ENCODE data around the gene HTR4.

Gene HTR4

GRCh38 chr5:148684528-148684927 lies 30.2 kb upstream of the HTR4 start:
- Histone ChIP-seq H4K91ac (ENCODE audit: low read depth, low read length) (no peak overlapping the region), H3K27ac (ENCODE audit: low read depth, low read length) (no peak overlapping the region), H3K4ac (ENCODE audit: low read depth, low read length) (no peak overlapping the region), H2BK12ac (ENCODE audit: low read length) (no peak overlapping the region), H2BK5ac (ENCODE audit: low read depth, low read length, poor library complexity) (no peak overlapping the region), H3K27me3 (ENCODE audit: insufficient read depth, low read length) (no peaks in the 10 kb centered on the region), H2AFZ (ENCODE audit: insufficient read depth, low read length, poor library complexity) (no peak overlapping the region), H3K23ac (ENCODE audit: low read length) (no peak overlapping the region), H2BK120ac (ENCODE audit: insufficient read depth, low read length, poor library complexity) (no peak overlapping the region), H3K4me3 (ENCODE audit: low read depth, low read length) (no peak overlapping the region), H4K8ac (ENCODE audit: low read depth, low read length) (no peak overlapping the region), H3K4me1 (ENCODE audit: control insufficient read depth in 1 of 2, insufficient read depth in 2 of 2, low read length in 2 of 2) (no peaks in the 10 kb centered on the region), H3K4me2 (ENCODE audit: low read length) (no peak overlapping the region), H2AK5ac (ENCODE audit: low read length) (no peak overlapping the region), H4K12ac (ENCODE audit: low read depth, low read length) (no peak overlapping the region), H3K79me2 (ENCODE audit: control insufficient read depth, insufficient read depth, low read length, poor library complexity) (no peaks in the 10 kb centered on the region), H3K9ac (ENCODE audit: low read length) (no peak overlapping the region), H3K14ac (ENCODE audit: low read length) (no peak overlapping the region), H3K36me3 (ENCODE audit: control insufficient read depth in 1 of 2, insufficient read depth in 2 of 2, low read length in 2 of 2) (no peaks in the 10 kb centered on the region), H3K79me1 (ENCODE audit: low read length) (no peaks in the 10 kb centered on the region), H3K9me3 (ENCODE audit: insufficient read depth, low read depth, low read length) (no peaks in the 10 kb centered on the region), H3K18ac (ENCODE audit: low read length) (no peak overlapping the region)
- no peak for DNase-seq
- no CpG with 5 or more reads among the region's 2 CpGs for WGBS (ENCODE audit: extremely low coverage, insufficient coverage, insufficient read length)

GRCh38 chr5:148683651-148684050 lies 29.3 kb upstream of the HTR4 start:
- WGBS (ENCODE audit: extremely low coverage, insufficient coverage, insufficient read length), result no CpG with 5 or more reads among the region's 2 CpGs
- Histone ChIP-seq H2BK12ac (ENCODE audit: low read length) (no peak overlapping the region), H3K4me1 (ENCODE audit: control insufficient read depth in 1 of 2, insufficient read depth in 2 of 2, low read length in 2 of 2) (no peaks in the 10 kb centered on the region), H3K4ac (ENCODE audit: low read depth, low read length) (no peak overlapping the region), H3K4me2 (ENCODE audit: low read length) (no peak overlapping the region), H4K91ac (ENCODE audit: low read depth, low read length) (no peak overlapping the region), H2BK5ac (ENCODE audit: low read depth, low read length, poor library complexity) (no peak overlapping the region), H3K18ac (ENCODE audit: low read length) (no peak overlapping the region), H3K14ac (ENCODE audit: low read length) (no peak overlapping the region), H2AFZ (ENCODE audit: insufficient read depth, low read length, poor library complexity) (no peak overlapping the region), H4K12ac (ENCODE audit: low read depth, low read length) (no peak overlapping the region), H3K9ac (ENCODE audit: low read length) (no peak overlapping the region), H3K4me3 (ENCODE audit: low read depth, low read length) (no peak overlapping the region), H3K79me1 (ENCODE audit: low read length) (no peaks in the 10 kb centered on the region), H3K27ac (ENCODE audit: low read depth, low read length) (no peak overlapping the region), H3K9me3 (ENCODE audit: insufficient read depth, low read depth, low read length) (no peaks in the 10 kb centered on the region), H2AK5ac (ENCODE audit: low read length) (no peak overlapping the region), H3K23ac (ENCODE audit: low read length) (no peak overlapping the region), H3K79me2 (ENCODE audit: control insufficient read depth, insufficient read depth, low read length, poor library complexity) (no peaks in the 10 kb centered on the region), H3K36me3 (ENCODE audit: control insufficient read depth in 1 of 2, insufficient read depth in 2 of 2, low read length in 2 of 2) (no peaks in the 10 kb centered on the region), H4K8ac (ENCODE audit: low read depth, low read length) (no peak overlapping the region), H2BK120ac (ENCODE audit: insufficient read depth, low read length, poor library complexity) (no peak overlapping the region), H3K27me3 (ENCODE audit: insufficient read depth, low read length) (no peaks in the 10 kb centered on the region)
- no peak for DNase-seq

- Histone ChIP-seq H4K91ac (ENCODE audit: low read depth, low read length) (no peak overlapping the region), H3K27me3 (ENCODE audit: insufficient read depth, low read length) (no peaks in the 10 kb centered on the region), H3K14ac (ENCODE audit: low read length) (no peak overlapping the region), H2BK12ac (ENCODE audit: low read length) (no peak overlapping the region), H3K36me3 (ENCODE audit: control insufficient read depth in 1 of 2, insufficient read depth in 2 of 2, low read length in 2 of 2) (no peaks in the 10 kb centered on the region), H3K23ac (ENCODE audit: low read length) (no peak overlapping the region), H3K79me2 (ENCODE audit: control insufficient read depth, insufficient read depth, low read length, poor library complexity) (no peaks in the 10 kb centered on the region), H3K79me1 (ENCODE audit: low read length) (no peaks in the 10 kb centered on the region), H3K4me2 (ENCODE audit: low read length) (no peak overlapping the region), H3K4me3 (ENCODE audit: low read depth, low read length) (no peak overlapping the region), H3K18ac (ENCODE audit: low read length) (no peak overlapping the region), H3K4ac (ENCODE audit: low read depth, low read length) (no peak overlapping the region), H3K9me3 (ENCODE audit: insufficient read depth, low read depth, low read length) (no peaks in the 10 kb centered on the region), H3K27ac (ENCODE audit: low read depth, low read length) (no peak overlapping the region), H2BK120ac (ENCODE audit: insufficient read depth, low read length, poor library complexity) (no peak overlapping the region), H2BK5ac (ENCODE audit: low read depth, low read length, poor library complexity) (no peak overlapping the region), H3K9ac (ENCODE audit: low read length) (no peak overlapping the region), H4K12ac (ENCODE audit: low read depth, low read length) (no peak overlapping the region), H2AFZ (ENCODE audit: insufficient read depth, low read length, poor library complexity) (no peak overlapping the region), H2AK5ac (ENCODE audit: low read length) (no peak overlapping the region), H4K8ac (ENCODE audit: low read depth, low read length) (no peak overlapping the region), H3K4me1 (ENCODE audit: control insufficient read depth in 1 of 2, insufficient read depth in 2 of 2, low read length in 2 of 2) (no peaks in the 10 kb centered on the region)
- WGBS (ENCODE audit: extremely low coverage, insufficient coverage, insufficient read length), result no CpG with 5 or more reads among the region's 8 CpGs
- no peak for DNase-seq
These were observed 28.0 kb upstream of the HTR4 start for GRCh38 chr5:148682058-148683026.

GRCh38 chr5:148681157-148682057 lies 27.1 kb upstream of the HTR4 start:
- Histone ChIP-seq H3K14ac (ENCODE audit: low read length) (no peak overlapping the region), H3K4me2 (ENCODE audit: low read length) (no peak overlapping the region), H4K12ac (ENCODE audit: low read depth, low read length) (no peak overlapping the region), H3K27me3 (ENCODE audit: insufficient read depth, low read length) (no peaks in the 10 kb centered on the region), H3K4me1 (ENCODE audit: control insufficient read depth in 1 of 2, insufficient read depth in 2 of 2, low read length in 2 of 2) (no peaks in the 10 kb centered on the region), H3K36me3 (ENCODE audit: control insufficient read depth in 1 of 2, insufficient read depth in 2 of 2, low read length in 2 of 2) (no peaks in the 10 kb centered on the region), H3K79me1 (ENCODE audit: low read length) (no peaks in the 10 kb centered on the region), H2BK5ac (ENCODE audit: low read depth, low read length, poor library complexity) (no peak overlapping the region), H3K79me2 (ENCODE audit: control insufficient read depth, insufficient read depth, low read length, poor library complexity) (no peaks in the 10 kb centered on the region), H3K23ac (ENCODE audit: low read length) (no peak overlapping the region), H3K27ac (ENCODE audit: low read depth, low read length) (no peak overlapping the region), H2BK120ac (ENCODE audit: insufficient read depth, low read length, poor library complexity) (no peak overlapping the region), H3K18ac (ENCODE audit: low read length) (no peak overlapping the region), H2BK12ac (ENCODE audit: low read length) (no peak overlapping the region), H4K91ac (ENCODE audit: low read depth, low read length) (no peak overlapping the region), H2AFZ (ENCODE audit: insufficient read depth, low read length, poor library complexity) (no peak overlapping the region), H2AK5ac (ENCODE audit: low read length) (no peak overlapping the region), H3K9me3 (ENCODE audit: insufficient read depth, low read depth, low read length) (no peaks in the 10 kb centered on the region), H3K4me3 (ENCODE audit: low read depth, low read length) (no peak overlapping the region), H3K4ac (ENCODE audit: low read depth, low read length) (no peak overlapping the region), H3K9ac (ENCODE audit: low read length) (no peak overlapping the region), H4K8ac (ENCODE audit: low read depth, low read length) (no peak overlapping the region)
- no peak for DNase-seq
- WGBS (ENCODE audit: extremely low coverage, insufficient coverage, insufficient read length), result no CpG with 5 or more reads among the region's 6 CpGs

All from trophoblast cell (in vitro differentiated cells and primary cell).